NCI-H1694 (cell line): ENCODE results near the gene LCNL1.

Source experiments
- DNase-seq: peaks from one replicate; lab custom pipeline; 2025; lab: John Stamatoyannopoulos, UW

LCNL1 gene

DNA sequence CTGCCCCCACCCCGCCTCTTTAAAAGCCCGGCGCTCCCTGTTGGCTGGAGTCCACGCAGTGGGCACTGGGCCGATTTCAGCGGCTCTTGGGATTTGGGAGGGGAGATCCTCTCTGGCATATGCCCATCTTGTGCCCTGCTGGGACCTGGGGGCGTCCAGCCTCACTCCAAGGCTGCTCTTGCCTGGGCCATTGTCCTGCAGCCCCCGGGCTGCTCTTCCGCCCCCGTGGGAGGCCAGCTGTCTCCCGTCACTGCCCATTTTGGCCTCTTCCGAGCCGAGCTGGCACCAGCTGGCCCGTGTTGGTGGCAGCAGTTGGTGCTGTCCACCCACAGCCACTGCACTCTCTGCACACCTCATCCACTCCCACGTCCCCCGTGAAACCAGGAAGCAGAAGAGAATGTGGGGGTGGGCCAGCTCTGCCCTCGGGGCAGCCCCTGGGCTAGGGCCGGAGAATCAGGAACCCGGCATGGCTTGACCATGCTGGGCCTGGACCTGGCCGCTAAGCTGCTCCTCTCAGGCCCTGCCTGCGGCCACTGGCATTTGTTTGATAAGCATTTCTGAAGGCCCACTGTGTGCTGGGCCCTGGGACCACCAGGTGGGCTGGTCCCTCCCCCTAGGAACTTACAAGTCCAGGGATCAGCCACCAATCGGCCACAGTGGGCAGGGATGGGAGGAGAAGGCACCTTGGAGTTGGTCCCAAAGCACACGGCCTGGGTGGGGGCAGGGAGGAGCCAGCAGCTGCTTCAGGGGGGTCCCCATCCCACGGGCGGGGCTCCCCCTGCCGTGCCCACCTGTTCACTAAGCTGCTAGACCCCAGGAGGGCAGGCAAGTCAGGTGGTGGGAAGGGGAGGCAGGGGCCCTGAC, 35.5 kb upstream of the LCNL1 start:
- no peak for DNase-seq

DNA sequence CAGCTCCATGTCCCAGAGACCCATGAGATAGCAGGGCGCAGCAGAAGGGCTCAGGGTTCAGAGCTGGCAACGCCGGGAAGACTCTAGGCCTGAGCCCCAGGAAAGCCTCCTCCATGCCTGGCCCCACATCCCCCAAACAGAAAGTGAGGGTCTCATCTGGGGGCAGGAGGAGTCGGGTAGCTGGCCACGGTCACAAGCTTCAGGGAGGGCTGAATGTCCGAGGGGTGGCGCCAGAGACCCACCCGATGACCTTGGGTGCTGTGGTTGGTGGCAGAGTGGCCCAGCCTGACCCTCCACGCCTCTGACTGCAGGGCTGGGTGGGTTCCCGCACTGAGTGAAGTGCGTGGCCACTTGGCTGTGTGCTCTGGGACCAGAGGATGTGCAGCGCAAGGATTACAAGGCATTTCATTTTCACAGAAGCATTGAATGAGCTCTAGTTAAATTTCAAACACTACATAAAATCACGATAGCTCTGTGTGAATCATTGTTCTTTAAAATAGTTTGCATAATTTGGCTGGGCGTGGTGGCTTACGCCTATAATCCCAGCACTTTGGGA, 34.8 kb upstream of the LCNL1 start:
- no peak for DNase-seq

DNA sequence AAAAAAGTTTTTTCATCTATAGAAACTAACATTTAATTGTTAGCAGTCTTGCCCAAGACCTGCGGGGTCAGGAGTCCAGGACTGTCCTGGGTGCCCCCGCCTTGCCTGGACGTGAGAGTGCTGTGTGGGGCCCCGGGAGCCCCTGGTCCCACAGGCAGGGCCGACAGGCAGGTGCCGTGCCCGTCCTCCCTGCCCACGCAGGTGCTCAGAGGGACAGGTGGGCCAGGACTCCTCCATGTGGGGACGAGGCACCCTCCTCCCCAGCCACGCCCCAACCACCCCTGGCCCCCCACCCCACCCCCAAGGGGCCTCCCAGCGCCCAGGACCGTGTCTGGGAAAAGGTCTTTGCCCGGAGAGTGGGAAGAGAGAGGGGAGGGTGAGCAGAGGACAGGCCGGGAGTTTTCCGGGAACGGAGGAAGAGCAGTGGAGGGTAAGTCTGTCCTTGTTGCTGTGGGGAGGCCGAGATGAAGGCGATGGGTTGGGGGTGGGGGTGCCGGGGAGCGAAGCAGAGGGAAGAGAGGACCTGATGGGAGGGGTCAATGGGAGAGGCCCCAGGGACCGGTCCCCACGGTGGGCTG, 33.5 kb upstream of the LCNL1 start:
- DNase-seq: no peak

DNA sequence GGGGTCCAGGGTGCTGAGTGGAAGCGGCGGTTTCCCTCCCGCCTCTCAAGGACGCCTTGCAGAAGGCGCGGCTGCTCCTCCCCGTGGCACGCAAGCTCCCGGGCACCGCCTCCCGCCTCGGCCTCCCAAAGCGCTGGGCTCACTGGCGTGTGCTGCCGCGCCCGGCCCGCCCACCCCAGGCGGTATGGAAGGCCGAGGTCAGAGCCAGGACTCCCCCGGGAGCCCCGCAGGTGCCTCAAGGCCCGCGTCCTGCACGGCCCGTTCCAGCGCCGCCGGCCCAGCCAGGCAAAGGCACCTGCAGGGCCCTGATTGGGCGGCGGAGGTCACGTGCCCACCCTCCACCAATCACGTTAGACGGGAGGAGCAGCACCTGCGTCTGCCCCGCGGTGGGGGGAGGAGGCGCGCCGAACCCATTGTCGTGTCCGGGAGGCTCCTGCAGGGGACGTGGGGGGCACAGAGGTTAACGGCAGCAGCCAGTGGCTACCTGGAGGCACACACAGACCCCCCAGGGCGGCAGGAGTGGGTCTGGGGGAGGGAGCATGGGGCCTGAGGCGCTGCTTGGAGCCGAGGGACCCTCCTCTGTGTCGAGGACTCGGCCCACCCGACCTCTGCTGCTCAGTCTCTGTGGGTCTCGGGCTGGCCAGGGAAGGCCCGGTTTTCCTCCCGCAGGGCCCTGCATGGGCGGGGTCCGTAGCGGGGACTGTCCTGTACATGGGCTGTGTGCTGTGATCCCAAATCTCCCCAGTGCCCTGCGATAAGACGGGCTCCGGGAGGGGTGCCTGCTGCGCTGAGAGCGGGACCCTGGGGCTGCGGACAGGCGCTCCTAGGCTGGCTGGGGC, 32.8 kb upstream of the LCNL1 start:
- peak; percentile 70 for DNase-seq

DNA sequence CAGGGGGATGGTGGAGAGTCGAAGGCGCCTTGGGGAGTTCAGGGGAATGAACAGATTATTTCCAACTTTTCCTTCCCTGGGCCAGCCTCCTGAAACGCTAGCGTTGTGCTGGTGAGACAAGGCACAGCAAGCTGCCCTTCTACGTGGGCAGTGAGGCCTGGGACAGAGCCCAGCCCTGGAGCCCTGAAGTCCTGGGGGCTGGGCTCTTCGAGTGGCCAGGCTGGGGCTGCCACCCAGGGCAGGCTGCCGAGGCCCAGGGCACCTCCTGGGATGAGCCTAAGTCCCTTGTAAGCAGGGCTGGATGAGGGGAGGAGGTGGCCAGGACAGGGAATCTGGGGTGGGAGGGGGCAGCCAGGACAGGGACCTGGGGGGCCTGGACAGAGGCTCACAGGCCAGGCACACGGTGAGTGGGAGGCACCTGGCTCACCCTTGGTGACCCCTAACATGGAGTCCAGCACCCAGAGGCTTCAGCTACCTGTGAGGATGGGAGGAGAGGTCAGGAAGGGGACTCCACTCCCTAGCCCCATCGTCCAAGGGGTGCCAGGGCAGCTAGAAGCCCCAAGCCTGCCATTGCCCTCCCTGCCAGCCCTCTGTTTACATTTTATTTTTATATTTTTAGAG, 32.0 kb upstream of the LCNL1 start:
- no peak for DNase-seq

DNA sequence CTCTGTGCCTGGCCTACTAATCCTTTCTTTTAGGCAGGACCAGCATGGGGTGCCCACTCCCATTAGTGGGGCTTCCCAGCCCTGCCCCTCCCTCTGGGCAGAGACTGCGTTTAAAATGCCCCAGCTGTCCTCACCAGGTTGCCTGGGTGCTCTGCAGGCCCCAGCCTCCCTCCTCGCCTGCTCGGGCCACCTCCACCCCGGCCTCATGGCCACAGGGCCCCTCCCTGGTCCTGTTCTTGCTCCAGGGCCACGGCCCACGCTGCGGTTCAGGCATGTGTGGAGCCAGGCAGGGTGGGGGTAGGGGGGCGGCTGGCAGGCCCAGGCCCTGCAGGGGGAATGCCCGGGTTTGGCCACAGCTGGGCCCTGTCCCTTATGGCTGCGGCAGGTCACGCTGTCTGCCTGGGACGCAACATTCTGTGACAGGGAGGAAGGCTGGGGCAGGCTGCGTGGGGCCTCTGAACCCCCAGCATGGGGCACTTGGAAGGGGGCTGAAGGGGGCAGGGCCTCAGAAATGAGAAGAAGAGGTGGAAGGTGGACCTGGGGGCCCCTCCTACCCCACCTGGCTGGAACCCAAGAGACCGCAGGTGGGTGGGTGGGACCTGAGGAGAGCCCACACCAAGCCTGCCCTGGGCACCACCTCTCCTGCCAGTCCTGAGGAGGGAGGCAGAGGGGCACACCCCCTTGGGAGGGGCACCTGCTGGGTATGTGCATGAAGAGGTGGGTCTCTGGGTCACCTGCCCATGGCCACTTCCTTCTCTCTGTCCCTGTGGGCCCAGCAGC, 31.1 kb upstream of the LCNL1 start, which contains the start of gene LCN12:
Gene LCN12 (plus strand): TSS at position 733 of the 780 bp plus-strand sequence. CDS start 55 bp downstream, outside the sequence.
- no peak for DNase-seq

DNA sequence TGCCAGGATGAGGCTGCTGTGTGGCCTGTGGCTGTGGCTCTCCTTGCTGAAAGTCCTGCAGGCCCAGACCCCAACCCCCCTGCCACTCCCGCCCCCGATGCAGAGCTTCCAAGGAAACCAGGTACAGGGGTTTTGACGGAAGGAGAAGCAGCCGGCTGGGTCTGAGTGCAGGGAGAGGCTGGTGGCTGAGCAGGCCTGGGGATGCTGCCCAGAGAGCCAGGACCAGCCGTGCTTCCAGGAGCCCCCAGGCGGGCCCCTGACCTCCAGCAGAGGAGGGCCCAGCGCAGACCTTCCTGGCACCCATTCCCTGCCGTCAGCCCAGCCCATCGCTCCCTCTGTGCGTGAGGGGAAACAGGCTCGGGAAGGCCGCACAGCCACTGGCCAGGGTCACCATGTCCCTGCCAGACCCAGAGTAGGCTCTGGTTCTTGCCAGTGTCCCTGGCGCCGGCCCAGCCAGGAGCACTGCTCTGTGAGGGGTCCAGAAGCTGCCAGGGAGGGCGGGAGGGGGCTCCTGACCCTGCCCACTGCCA, 30.4 kb upstream of the LCNL1 start:
- no peak for DNase-seq

DNA sequence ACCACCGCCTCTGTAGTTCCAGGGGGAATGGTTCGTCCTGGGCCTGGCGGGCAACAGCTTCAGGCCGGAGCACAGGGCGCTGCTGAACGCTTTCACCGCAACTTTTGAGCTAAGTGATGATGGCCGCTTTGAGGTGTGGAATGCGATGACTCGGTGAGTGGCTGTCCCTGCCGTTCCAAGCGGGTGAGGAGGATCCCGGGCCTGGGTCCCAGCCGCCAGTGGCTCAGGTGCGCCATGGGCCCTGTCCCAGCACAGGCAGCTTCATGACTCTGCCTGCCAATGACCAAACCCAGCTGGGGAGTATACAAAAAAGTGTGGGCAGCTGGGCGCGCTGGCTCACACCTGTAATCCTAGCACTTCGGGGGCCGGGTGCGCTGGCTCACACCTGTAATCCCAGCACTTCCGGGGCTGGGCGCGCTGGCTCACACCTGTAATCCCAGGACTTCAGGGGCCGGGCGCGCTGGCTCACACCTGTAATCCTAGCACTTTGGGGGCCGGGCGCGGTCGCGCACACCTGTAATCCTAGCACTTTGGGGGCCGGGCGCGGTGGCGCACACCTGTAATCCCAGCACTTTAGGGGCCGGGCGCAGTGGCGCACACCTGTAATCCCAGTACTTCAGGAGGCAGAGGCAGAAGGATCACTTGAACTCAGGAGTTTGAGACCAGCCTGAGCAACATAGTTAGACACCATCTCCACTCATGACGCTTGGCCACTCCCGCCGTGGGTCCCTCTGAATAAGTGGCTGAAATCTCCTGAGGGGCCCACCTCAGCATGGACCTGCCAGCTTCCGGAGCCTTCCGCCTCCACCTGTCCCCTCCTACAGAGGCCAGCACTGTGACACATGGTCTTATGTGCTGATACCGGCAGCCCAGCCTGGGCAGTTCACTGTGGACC, 29.7 kb upstream of the LCNL1 start:
- no peak for DNase-seq

DNA sequence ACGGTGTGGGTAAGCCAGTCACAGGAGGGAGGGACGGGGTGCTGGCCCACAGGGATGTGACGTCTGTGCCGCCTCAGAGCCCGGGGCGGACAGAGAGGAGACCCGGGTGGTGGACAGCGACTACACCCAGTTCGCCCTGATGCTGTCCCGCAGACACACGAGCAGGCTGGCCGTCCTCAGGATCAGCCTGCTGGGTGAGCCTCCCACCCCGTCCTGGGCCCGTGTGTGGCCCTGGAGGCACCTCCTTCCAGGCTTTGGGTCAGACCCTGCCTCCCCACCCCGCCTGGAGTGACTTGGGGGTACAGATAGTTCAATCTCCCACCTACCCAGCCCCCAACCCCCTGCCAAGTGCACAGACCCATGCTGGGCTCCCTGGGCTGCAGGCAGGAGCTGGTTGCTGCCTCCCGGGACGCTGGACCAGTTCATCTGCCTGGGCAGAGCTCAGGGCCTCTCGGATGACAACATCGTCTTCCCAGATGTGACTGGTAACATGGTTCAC, 29.0 kb upstream of the LCNL1 start:
- no peak for DNase-seq

DNA sequence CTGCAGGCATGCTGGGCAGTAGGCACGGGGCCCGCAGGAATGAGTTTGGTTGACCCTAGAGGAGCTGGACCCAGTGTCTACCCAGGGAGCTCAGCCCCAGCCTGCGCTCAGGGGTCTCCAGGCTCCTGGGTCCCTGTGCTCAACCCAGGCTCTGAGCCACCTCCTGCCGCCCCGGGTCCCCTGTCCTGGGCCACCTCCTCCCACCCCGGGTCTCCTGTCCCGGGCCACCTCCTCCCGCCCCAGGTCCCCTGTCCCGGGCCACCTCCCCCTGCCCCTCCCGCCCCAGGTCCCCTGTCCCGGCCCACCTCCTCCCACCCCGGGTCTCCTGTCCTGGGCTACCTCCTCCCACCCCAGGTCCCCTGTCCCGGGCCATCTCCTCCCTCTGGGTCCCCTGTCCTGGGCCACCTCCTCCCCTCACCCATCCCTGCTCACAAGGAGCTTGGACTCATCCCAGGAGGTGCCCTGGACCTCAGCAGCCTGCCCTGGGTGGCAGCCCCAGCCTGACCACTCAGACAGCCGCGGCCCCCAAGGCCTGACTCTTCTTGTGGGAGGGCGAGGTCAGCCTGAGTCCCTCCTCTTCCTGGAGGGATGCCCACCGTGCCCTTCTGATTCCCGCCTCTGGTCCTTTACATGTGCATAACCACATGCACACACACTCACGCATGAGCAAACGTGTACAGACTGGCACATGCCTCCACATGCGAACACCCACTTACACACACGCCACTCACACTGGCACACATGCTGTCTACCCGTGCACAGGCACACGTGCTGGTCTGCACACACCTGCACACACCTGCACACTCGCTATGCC, 28.3 kb upstream of the LCNL1 start:
- DNase-seq: no peak

DNA sequence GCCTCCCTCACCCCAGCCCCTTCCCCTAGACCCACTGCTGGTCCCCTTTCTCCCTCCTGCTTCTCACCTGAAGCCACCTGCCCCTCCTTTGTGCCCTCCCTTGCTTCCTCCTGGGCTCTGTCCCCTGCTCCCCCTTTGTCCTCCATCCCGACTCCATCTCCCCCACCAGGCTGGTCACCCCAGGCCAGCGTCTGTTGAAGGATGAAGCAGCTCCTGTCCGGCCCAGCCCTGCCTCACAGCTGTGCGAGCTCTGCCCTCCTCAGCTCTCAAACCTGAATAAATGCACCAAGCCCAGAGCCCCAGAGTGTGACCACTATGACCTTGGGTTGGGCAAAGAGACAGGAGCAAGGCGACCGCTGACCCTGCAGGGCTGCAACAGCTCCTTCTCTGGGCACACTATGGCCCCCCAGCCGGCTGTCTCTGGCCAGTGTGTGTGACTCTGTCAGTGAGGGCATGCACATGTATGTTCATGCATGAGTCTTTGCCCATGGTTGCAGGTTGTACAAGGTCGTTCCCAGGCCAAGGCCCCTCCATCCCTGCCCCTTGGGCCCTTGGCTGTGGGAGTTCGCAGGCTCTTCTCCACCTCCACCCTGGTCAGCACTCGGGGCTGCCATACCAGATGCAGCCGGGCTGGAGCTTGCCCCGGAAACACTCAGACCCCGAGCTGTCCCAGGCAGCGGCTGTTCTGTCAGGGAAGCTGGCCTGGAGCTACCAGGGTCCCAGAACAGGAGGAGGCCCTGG, 27.4 kb upstream of the LCNL1 start:
- DNase-seq: no peak

DNA sequence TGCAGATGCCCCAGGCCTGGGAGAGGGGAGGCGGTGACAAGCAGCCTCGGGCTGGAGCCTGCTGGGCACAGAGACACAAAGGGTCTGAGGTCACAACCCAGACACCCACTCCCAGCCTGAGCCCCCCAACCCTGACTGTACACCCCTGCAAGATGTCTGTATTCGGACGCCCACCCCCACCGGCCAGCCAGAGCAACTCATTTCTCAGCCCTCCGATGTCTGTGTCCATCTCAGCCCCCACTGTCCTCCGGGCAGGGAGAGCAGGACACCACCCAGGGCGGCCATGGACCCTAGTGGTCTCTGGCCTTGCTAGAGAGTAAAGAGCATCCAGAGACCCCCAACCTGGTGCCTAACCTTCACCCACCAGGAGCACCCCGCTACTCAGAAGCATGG, 26.9 kb upstream of the LCNL1 start:
- no peak for DNase-seq

DNA sequence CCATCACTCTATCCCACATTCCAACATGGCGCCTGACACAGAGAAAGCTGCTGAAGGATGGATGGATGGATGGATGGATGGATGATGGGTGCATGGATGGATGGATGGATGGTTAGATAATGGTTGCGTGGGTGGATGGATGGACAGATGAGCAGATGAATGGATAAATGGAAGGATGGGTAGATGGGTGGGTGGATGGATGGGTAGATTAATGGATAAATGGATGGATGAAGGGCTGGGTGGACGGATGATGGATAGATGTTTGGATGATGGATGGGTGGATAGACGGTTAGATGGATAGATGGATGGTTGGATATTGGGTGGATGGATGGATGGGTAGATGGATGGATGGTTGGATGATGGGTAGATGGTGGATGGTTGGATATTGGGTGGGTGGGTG, 26.2 kb upstream of the LCNL1 start:
- DNase-seq: no peak

DNA sequence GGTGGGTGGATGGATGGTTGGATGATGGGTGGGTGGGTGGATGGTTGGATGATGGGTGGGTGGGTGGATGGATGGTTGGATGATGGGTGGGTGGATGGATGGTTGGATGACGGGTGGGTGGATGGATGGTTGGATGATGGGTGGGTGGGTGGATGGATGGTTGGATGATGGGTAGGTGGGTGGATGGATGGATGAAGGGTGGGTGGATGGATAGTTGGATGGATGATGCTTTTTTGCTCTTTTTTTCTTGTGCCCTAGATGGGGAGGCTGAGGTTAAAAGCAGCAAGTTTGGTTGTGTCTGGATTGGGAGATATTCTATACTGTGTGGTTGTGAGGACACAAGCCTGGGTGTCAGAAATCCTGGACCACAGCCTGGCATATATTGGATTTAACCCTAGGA, 25.3 kb upstream of the LCNL1 start:
- DNase-seq: no peak

DNA sequence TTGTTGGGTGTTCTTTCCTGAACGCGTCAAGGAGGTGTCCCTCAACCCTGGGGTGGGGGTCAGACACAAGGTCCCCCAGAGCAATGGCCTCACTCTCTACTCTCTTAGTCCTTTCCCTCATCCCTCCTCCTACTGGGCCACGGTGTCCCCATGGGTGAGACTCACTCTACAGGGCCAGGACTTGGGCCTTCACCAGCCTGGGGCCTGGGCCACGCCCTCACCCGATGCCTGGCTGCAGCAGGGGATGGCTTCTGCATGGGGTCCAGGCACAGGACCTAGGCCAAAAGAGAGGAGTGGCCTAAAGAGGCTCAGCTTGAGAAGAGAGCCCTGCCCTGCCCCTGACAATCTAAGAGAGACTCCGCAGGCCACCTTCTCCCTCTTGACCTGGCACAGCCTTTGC, 24.9 kb upstream of the LCNL1 start:
- no peak for DNase-seq

DNA sequence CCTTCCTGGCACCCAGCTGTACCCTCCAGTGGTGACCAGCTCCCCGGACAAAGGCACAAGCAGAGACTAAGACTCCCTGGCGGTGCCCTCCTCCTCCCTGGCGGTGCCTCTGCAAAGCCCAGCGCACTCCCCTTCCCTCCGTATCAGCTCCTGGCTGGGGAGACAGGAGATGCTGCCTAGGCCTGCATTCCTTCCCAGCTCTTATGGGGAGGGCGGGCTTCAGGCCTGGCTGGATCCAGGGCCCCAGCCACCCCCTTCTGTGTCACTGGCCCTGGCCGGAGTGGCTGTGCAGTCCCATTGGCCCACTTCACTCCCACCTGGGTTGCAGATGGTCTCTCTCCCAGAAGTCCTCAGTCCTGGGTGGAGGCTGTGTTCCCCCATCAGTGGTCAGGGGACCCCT, 24.3 kb upstream of the LCNL1 start:
- no peak for DNase-seq

DNA sequence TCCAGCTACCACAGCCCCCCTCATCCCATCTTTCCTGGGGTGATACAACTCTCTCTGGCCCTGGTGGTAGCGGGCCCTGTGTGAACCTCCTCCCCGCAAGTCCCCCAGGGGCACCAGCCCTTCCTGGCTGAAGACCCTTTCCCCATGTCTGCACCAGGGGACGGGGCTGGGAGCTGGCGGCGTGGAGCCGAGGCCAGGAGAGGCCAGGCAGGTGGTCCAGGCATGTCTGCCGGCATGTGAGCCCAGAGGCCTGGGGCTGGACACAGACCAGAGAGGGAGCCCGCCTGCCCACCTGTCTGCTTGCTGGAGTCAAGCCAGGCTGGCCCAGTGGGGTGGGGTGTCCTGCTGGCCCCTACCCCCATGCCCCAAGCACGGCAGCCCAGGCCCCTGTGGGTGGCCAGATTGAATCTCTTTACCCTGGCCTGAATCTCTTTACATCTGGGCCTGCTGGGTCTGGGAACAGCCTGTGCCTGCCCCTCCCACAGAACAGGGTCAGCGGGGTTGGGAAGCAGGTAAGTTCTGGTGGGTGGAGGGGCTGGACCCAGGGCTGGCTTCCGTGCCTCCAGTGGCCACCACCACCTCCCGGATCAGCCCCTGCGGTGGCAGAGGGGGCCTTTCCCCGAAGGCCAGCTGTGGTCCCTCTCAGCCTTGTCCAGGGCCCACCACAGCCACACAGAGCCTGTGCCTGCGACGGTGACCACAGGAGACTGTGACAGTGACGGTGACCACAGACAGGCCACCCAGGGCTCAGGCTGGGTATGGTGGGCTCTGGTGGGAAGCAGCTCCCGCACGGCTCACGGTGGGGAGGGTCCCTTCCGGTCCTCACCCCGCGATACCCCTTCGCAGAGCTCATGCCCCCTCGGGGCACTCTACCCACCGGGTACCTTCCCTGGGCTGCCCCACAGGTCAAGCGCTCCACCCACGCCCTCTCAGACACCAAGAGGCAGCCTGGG, 23.6 kb upstream of the LCNL1 start:
- DNase-seq: no peak
